Activated naive CD4-positive, alpha-beta T cell treated with Interleukin-2 at 50 U/mL for 16 hours (primary cell): ENCODE measurements around the gene CEP89.
"Not testable (repeated sequence)": the region's sequence is repeated elsewhere in the genome, so short reads cannot be mapped to it uniquely, and the experiment has no call there.

ENCODE experiments used
- DNase-seq: peaks from one replicate; pipeline ENCODE4 v3.0.0-alpha.2; 2020

The CEP89 gene

GRCh38 chr19:32868206-32868950, 103.4 kb downstream of the CEP89 start:
- DNase-seq: no peak

DNA sequence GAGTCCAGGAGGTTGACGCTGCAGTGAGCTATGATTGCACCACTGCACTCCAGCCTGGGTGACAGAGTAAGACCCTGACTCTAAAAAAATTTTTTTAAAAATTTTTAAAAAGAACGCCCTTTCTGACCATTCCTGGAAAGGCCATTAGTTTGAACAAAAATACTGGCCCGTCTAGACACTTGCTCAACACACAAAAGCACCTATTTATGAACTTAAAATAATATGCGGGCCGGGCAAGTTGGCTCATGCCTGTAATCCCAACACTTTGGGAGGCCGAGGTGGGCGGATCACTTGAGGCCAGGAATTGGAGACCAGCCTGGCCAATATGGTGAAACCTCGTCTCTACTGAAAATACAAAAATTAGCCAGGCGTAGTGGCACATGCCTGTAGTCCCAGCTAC, 104.3 kb downstream of the CEP89 start:
- not testable (repeated sequence) for DNase-seq

GRCh38 chr19:32866564-32867265, 105.0 kb downstream of the CEP89 start:
- no peak for DNase-seq

GRCh38 chr19:32866061-32866460, 105.7 kb downstream of the CEP89 start:
- DNase-seq: no peak

DNA sequence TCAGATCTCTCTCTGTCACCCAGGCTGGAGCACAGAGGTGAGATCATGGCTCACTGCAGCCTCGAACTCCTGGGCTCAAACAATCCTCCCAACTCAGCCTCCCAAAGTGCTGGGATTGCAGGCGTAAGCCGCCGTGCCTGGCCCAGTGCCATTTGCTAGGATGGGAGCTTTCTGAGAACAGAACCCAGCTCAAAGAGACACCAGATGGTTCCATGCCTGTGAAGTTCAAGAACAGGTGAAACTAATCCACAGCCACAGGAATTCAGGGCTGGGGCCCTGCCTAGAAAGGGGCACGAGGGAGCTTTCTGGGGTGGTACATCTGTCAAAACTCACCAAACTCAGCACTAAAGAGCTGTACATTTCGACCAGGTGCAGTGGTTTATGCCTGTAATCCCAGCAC, 106.4 kb downstream of the CEP89 start:
- DNase-seq: no peak

DNA sequence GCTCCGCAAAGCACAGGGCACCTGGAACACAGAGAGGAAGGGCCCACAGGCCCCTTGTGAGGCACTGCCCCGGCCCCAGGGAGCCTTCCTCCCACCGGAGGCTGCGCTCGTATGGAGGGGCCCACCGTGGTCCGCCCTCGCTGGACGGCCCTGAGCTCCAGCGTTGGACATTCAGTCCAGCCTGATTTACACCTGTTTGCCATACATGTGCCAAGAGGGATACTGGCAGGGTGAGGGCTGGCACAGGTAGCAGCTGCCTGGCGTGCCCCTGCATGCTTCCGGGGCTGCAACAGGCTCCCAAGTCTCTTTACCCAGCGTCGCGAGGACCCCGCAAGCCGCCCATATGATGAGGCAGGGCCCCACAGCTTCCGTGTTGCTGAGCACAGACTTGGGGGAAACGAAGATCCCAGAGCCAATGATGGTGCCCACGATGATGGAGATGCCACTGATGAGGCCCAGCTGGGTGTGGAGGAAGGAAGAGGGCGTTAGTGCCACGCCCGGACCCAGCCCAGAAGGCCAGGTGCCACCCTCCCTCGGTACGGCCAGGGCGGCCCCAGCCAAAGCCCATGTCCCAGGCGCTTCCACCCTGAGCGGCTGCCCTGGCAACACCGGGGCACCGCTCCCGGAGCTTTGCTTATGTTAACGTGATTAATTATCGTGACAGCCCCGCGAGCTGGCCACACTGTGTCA, 107.3 kb downstream of the CEP89 start:
- no peak for DNase-seq

GRCh38 chr19:32863841-32864240, 107.9 kb downstream of the CEP89 start:
- no peak for DNase-seq

DNA sequence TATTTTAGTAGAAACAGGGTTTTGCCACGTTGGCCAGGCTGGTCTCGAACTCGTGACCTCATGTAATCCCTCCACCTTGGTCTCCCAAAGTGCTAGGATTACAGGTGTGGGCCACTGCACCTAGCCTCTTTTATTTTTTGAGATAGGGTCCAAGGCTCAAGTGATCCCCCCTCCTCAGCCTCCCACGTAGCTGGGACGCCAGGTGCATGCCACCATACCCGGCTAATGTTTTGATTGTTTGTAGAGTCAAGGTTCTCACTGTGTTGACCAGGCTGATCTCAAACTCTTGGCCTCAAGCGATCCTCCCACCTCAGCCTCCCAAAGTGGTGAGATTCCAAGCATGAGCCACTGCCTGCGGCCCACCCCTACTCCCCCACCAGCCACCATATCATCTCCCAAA, 108.5 kb downstream of the CEP89 start:
- DNase-seq: no peak

DNA sequence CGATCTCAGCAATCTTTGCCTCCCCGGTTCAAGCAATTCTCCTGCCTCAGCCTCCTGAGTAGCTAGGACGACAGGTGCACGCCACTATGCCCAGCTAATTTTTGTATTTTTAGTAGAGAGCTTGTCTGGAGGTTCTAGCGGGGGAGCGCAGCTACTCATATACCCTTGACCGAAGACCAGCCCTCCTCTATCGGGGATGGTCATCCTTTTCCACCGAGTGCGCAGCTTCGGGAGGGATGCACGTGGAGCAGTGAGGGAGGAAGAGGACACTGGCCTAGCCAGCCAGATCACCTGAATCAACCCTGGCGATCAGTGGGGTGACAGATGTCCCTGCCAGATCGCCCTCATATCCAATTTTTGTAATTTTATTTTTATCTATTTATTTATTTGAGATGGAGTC, 109.0 kb downstream of the CEP89 start:
- no peak for DNase-seq

- DNase-seq: no peak
Observed at GRCh38 chr19:32862173-32862572, 109.6 kb downstream of the CEP89 start.

GRCh38 chr19:32861596-32861995, 110.2 kb downstream of the CEP89 start:
- no peak for DNase-seq

DNA sequence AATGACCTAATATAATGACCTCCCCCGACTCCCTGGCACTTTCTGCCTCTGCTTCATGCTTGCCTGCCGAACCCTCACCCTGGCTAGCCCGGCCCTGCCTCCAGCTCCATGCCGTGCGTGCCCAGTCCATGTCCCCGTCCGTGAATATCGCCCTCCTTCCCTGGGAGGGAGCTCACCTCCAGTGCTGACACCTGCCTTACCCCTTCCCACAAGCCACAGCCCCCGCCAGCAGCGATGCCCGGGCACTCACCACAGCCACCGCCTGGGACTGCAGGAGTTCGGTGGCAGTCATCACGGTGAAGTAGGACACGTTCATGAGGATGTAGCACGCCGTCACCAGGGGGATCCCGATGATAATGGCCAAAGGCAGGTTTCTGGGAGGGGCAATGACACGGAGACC, 112.2 kb downstream of the CEP89 start:
- no peak for DNase-seq

GRCh38 chr19:32858559-32858958, 113.2 kb downstream of the CEP89 start:
- DNase-seq: no peak

- DNase-seq: no peak
Observed at GRCh38 chr19:32858155-32858554, 113.6 kb downstream of the CEP89 start.

- DNase-seq: no peak
Observed at GRCh38 chr19:32857584-32857983, 114.2 kb downstream of the CEP89 start.

DNA sequence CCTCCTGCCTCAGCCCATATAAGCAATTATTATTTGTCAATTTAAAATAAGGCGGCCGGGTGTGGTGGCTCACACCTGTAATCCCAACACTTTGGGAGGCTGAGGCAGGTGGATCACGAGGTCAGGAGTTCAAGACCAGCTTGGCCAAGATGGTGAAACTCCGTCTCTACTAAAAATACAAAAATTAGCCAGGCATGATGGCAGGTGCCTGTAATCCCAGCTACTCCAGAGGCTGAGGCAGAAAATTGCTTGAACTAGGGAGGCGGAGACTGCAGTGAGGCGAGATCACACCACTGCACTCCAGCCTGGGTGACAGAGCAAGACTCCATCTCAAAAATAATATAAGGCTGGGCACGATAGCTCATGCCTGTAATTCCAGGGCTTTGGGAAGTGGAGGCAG, 114.9 kb downstream of the CEP89 start:
- DNase-seq: not testable (repeated sequence)

GRCh38 chr19:32852216-32852615, 119.5 kb downstream of the CEP89 start:
- no peak for DNase-seq

- not testable (repeated sequence) for DNase-seq
Observed at GRCh38 chr19:32848035-32848434, 123.7 kb downstream of the CEP89 start.

DNA sequence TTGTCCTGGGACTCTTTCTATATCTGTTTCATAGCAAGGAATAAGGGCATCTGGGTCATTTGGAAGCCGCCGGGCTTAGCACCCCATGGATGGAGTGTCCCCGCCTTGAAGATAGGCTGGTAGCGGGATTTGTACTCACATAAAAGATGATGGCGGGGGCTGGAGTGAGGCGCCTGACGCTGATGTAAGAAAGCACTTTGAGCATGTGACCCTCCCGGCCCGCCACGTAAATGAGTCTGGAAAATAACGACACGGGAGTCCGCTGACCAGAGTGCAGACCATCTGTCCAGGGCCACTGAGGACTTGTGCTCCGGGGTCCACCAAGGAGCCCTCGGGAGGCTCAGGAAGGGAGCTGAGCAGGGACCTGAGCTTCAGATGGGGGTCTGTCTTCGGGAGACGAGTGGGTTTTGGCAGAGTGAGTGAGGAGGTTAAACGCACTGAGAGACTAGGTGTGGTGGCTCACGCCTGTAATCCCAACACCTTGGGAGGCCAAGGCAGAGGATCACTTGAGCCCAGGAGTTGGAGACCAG, 128.0 kb downstream of the CEP89 start:
- DNase-seq: no peak

- no peak for DNase-seq
Observed at GRCh38 chr19:32842061-32842460, 129.7 kb downstream of the CEP89 start.

DNA sequence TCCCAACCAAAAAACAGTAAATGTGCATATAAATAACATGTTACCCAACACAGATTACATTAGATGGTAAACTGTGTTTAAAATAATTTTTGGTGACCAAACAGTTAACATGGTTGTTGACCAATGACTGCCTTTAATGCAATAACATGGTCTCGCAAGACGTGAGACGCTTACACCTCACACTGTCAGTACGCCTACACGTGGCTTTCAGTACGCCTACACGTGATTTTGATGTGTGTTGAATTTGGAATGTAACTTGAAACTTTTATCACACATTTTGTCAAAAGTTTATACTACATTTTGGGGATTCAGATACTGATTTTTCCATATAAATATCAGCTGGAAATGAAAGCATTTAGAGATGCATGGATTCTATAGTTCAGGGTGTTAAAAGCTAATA, 134.2 kb downstream of the CEP89 start:
- DNase-seq: peak; percentile 34

- DNase-seq: not testable (repeated sequence)
Observed at GRCh38 chr19:32833388-32833787, 138.4 kb downstream of the CEP89 start.

DNA sequence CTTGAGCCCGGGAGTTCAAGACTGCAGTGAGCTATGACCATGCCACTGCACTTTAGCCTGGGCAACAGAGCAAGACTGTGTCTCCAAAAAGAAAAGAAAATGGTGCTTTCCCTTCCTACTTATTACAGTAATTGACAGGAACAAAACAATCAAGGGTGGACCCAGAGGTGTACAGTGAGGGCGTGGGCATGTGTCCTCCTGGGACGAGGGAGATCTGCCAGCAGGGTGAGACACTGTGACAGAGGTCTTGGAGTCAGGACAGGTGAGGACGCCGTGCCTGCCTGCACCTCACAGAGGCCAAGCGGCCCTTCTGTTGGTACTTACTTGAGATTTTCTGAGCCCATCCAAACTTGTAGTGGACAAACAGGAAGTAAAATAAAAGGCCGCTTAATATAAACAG, 138.9 kb downstream of the CEP89 start:
- not testable (repeated sequence) for DNase-seq

GRCh38 chr19:32832094-32832493, 139.7 kb downstream of the CEP89 start:
- not testable (repeated sequence) for DNase-seq
